ENCODE measurements around the gene GUCY2F. TPM values are rescaled to one million over a fixed set of nuclear protein-coding genes. Genes with fewer than 3 reads are reported as not detected.

GUCY2F gene
- polyA plus RNA-seq, 1 donor (not counting 4 experiments of a cell fraction or from before 2014, with no cell fraction given) = not detected

GRCh38 chrX:109489174-109489573 lies 7.3 kb upstream of the GUCY2F start:
- TF ChIP-seq CTCF (optimal IDR thresholded peaks at IDR 0.05 in 1 of 3, IDR thresholded peaks at IDR 0.05 in 1 of 3, conservative IDR thresholded peaks at IDR 0.05 in 1 of 3; ENCODE audit: extremely low read depth in 1 of 3, insufficient read depth in 2 of 3, low read length in 3 of 3) = no peak
- TF ChIP-seq EZH2 (IDR thresholded peaks at IDR 0.05; ENCODE audit: low read length) = no peak

GRCh38 chrX:109487640-109488039 lies 5.8 kb upstream of the GUCY2F start:
- H3K9me3 ChIP-seq (ENCODE audit: control insufficient read depth, low read depth, low read length) = no peaks in the 10 kb centered on the region
- no peak overlapping the region for H3K27ac ChIP-seq (ENCODE audit: control insufficient read depth, insufficient read depth, low read length)
- dilution Hi-C loops (cut with MboI; ENCODE audit: extremely low pct_ligation_motif_present, low sequenced_read_pairs) = no loop called here
- H4K20me1 ChIP-seq (ENCODE audit: control insufficient read depth, extremely low read depth, insufficient read depth, low read length) = no peaks in the 10 kb centered on the region
- H3K36me3 ChIP-seq (ENCODE audit: control insufficient read depth in 2 of 2, extremely low read depth in 1 of 2, insufficient read depth in 2 of 2, low read length in 2 of 2) = no peaks in the 10 kb centered on the region
- no peaks in the 10 kb centered on the region for H3K4me1 ChIP-seq (ENCODE audit: control insufficient read depth, extremely low read depth, insufficient read depth, low read length)
- no peak overlapping the region for H2AFZ ChIP-seq (ENCODE audit: control insufficient read depth, low read length)
- TF ChIP-seq CTCF (optimal IDR thresholded peaks at IDR 0.05 in 1 of 3, IDR thresholded peaks at IDR 0.05 in 1 of 3, conservative IDR thresholded peaks at IDR 0.05 in 1 of 3; ENCODE audit: extremely low read depth in 1 of 3, insufficient read depth in 2 of 3, low read length in 3 of 3) = no peak
- no peaks in the 10 kb centered on the region for H3K9me1 ChIP-seq (ENCODE audit: control insufficient read depth, extremely low read depth, insufficient read depth, low read length)
- DNase-seq (ENCODE audit: low read depth, low spot score) (no peak), FAIRE-seq (no peak)
- H3K27me3 ChIP-seq (ENCODE audit: control insufficient read depth, extremely low read depth, insufficient read depth, low read length) = peaks cover 12% of the 10 kb centered on the region
- H3K9ac ChIP-seq (ENCODE audit: control insufficient read depth, extremely low read depth, insufficient read depth, low read length) = no peak overlapping the region
- H3K4me2 ChIP-seq (ENCODE audit: control insufficient read depth, extremely low read depth, insufficient read depth, low read depth, low read length) = no peak overlapping the region
- H3K79me2 ChIP-seq (ENCODE audit: control insufficient read depth, insufficient read depth, low read length) = no peaks in the 10 kb centered on the region
- no peak overlapping the region for H3K4me3 ChIP-seq (ENCODE audit: control insufficient read depth in 2 of 3, extremely low read depth in 1 of 3, insufficient read depth in 2 of 3, low read depth in 1 of 3, low read length in 3 of 3)

More at GRCh38 chrX:109489174-109489573, 7.3 kb upstream of the GUCY2F start:
- Histone ChIP-seq H3K27ac (ENCODE audit: control insufficient read depth, insufficient read depth, low read length) (no peak overlapping the region), H3K27me3 (ENCODE audit: control insufficient read depth, extremely low read depth, insufficient read depth, low read length) (peaks cover 5% of the 10 kb centered on the region), H3K79me2 (ENCODE audit: control insufficient read depth, insufficient read depth, low read length) (no peaks in the 10 kb centered on the region), H3K4me2 (ENCODE audit: control insufficient read depth, extremely low read depth, insufficient read depth, low read depth, low read length) (no peak overlapping the region), H2AFZ (ENCODE audit: control insufficient read depth, low read length) (no peak overlapping the region), H3K9ac (ENCODE audit: control insufficient read depth, extremely low read depth, insufficient read depth, low read length) (no peak overlapping the region), H3K9me3 (ENCODE audit: control insufficient read depth, low read depth, low read length) (no peaks in the 10 kb centered on the region), H3K36me3 (ENCODE audit: control insufficient read depth in 2 of 2, extremely low read depth in 1 of 2, insufficient read depth in 2 of 2, low read length in 2 of 2) (no peaks in the 10 kb centered on the region), H3K4me1 (ENCODE audit: control insufficient read depth, extremely low read depth, insufficient read depth, low read length) (no peaks in the 10 kb centered on the region), H4K20me1 (ENCODE audit: control insufficient read depth, extremely low read depth, insufficient read depth, low read length) (no peaks in the 10 kb centered on the region), H3K9me1 (ENCODE audit: control insufficient read depth, extremely low read depth, insufficient read depth, low read length) (no peaks in the 10 kb centered on the region), H3K4me3 (ENCODE audit: control insufficient read depth in 2 of 3, extremely low read depth in 1 of 3, insufficient read depth in 2 of 3, low read depth in 1 of 3, low read length in 3 of 3) (no peak overlapping the region)
- FAIRE-seq = no peak
- dilution Hi-C loops (cut with MboI; ENCODE audit: extremely low pct_ligation_motif_present, low sequenced_read_pairs) = no loop called here
- no peak for DNase-seq (ENCODE audit: low read depth, low spot score)

Data from keratinocyte (primary cell).